DLD1 (cell line): ENCODE results near the gene REEP5.
"Not testable (repeated sequence)": the region's sequence is repeated elsewhere in the genome, so short reads cannot be mapped to it uniquely, and the experiment has no call there.

Experiments used
- in situ Hi-C: cut with HindIII; loops from 2 replicates; pipeline ENCODE4 v1.10.0; 2017; ENCODE audit warnings: low sequenced_read_pairs

The REEP5 gene

DNA sequence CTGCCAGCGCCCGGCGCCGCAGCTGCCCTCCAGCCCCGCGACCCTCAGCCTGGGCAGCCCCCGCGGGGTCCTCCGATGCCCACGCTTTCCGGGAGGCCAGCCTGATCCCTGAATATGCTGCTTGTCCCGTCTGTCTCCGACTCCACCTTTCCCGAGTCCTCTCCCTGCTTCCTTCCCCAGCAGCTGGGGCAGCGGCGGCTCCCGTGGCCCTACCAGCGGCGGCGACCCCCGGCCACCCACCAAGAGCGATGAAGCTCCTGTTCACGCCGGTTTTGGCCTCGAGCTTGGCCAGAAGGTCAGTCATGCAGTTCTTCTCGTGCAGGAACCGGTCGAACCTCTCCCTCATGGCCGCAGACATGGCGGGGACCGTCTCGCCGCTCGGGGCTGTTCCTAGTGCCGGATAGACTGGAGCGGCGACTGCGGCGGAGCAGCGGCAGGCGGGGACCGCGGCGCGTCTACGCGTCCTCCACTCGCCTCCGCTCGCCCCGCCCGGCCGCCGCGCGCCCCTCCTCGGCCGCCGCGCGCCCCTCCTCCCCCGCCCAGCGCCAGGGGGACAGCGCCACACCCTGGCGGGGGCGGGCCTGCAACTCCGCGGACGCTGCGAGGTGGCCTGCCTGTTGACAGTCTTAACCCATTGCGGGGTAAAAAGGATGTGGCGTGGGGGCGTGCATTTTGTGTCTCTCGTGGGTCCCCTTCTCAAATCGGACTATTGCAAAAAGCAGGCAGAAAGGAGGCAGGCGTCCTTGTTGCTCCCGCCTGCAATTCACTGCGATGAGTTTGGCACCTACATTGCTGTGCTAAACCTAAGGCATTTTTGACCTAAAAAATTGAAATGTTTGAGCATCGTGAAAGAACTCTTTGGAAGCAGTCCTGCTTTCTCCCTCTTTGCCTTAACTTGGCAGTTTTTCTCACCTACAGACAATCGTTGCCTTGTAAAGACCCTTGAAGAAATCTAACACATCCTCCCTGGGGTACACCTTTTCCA, at the start of gene REEP5:
Gene REEP5 (minus strand): TSS at position 395 of the 985 bp plus-strand sequence. CDS start 37 bp downstream, at position 358.
- in situ Hi-C loops, result no loop called here

GRCh38 chr5:112971276-112971675, 49.2 kb upstream of the REEP5 start:
- in situ Hi-C loops, result no loop called here

GRCh38 chr5:112968411-112969106, 46.5 kb upstream of the REEP5 start:
- in situ Hi-C loops, result no loop called here

DNA sequence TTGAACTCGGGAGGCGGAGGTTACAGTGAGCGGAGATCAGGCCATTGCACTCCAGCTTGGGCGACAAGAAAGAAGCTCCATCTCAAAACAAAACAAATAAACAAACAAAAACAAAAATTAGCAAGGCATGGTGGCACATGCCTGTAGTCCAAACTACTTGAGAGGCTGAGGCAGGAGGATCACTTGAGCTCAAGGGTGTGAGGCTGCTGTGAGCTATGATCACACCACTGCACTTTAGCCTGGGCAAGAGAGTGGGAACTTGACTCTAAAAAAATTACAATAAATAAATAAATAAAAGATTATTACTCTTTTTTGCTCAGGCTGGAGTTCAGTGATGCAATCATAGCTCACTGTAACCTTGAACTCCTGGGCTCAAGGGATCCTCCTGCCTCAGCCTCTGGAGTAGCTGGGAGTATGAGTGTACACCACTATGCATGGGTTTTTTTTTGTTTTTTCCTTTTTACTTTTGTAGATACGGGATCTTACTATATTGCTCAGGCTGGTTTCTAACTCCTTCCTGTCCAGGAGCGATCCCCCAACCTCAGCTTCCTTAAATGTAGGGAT, 45.6 kb upstream of the REEP5 start:
- in situ Hi-C loops, result no loop called here

GRCh38 chr5:112965733-112966306, 43.8 kb upstream of the REEP5 start:
- in situ Hi-C loops, result no loop called here

DNA sequence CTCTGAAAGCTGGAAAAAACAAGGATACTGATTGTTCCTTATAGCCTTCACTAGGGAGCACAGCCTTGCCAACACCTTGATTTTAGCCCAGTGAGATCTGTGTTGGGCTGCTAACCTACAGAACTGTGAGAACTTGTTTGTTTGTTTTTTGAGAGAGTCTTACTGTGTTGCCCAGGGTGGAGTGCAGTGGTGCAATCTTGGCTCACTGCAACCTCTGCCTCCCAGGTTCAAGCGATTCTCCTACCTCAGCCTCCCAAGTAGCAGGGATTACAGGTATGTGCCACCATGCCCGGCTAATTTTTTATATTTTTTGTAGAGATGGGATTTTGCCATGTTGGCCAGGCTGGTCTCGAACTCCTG, 41.3 kb upstream of the REEP5 start:
- in situ Hi-C loops, result not testable (repeated sequence)

DNA sequence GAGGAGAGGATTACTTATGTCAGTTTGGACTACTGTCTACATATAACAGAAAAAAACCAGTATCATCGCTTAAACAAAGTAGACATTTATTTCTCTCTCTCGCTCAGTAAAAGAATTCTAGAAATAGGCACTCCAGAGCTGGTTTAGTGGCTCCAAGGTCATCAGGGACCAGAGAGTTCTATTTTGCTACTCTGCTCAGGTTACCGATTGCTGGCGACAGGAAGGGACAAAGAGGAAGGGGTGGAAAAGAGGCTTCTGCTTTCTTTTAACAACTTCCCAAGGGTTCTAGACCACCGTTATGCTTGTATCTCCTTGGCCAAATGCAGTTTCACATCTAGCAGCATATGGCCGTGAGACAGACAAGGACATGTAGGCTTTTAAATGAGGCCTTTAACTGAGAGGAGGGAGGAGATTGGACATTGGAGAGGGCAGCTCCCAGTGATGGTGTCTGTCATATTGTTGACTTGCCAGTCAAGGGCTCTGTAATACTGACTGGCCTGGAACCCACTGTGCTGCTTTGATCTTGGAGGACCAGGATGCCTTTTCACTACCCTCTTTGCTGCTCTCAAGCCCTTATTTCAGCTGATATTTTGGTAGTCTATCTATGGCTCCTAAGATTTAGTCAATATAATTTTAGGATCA, 39.0 kb upstream of the REEP5 start:
- in situ Hi-C loops, result no loop called here

GRCh38 chr5:112960315-112960714, 38.3 kb upstream of the REEP5 start:
- in situ Hi-C loops, result no loop called here

DNA sequence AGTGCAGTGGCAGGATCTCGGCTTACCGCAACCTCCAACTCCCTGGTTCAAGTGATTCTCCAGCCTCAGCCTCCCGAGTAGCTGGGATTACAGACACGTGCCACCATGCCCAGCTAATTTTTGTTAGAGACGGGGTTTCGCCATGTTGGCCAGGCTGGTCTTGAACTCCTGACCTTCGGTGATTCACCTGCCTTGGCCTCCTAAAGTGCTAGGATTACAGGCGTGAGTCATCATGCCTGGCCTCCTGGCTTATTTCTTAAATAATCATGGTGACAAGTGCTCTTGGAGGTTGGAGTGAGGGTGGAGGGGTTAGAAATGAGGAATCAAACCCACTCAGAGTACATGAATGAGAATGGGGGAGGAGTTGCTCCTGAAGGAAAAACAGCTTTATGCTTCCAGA, 37.8 kb upstream of the REEP5 start:
- in situ Hi-C loops, result not testable (repeated sequence)

DNA sequence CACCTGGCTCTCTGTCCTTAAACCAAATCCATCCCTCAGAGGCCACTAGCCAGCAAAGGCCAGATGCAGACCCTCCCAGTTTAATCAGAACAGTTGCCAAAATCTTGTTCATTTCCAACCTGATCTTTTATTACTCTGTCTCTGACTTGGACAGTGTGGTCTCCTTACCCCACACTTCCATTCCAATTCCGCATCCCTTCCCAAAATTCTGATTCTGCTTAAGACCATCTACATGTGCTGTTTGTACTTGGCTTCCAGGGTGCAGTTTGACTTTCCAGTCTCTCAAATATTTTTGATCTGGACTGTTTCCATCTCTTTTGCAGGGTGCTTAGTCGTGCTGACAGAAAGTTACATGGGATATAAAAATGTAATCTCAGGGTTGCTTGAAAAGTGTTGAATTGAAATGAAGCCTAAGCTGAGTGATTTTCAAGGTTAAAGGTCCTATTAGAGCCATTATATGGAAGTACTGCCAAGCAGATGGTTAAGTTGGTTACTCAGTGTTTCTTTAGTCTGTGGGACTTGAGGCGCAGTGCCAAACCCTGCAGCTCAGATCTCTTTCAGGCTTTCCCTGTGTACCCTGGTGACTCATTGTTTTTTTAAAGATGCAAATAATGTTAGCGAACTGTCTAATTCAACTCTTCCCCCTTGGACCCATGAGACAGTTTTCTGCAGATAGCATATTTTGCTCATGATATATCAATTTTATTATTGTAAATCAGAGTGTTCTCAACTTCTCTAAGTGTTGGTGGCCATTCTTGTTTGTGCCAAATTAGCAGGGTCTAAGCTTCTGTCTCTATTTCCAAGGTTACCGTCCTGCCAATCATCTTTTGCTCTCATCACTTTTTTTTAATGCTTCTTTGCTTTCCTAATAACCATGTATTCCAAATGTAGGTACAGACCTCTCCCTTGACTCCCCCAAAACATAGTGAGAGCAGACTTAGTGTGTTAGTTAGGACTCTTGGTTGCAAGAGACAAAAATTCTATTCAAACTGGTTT, 36.4 kb upstream of the REEP5 start:
- in situ Hi-C loops, result no loop called here

GRCh38 chr5:112957036-112957808, 35.2 kb upstream of the REEP5 start:
- in situ Hi-C loops, result no loop called here

DNA sequence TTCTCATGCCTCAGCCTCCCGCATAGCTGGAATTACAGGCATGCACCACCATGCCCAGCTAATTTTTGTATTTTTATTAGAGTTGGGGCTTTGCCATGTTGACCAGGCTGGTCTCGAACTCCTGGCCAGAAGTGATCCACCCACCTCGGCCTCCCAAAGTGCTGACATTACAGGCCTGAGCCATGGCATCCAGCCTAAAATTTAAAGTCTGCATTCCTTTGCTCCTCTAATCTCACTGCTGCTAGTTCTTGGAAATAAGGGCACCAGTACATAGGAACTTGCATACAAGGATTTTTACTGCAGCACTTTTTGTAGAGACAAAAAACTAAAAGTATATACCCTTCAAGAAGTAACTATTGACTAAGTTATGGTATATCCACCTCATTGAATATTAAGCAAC, 34.6 kb upstream of the REEP5 start:
- in situ Hi-C loops, result no loop called here

DNA sequence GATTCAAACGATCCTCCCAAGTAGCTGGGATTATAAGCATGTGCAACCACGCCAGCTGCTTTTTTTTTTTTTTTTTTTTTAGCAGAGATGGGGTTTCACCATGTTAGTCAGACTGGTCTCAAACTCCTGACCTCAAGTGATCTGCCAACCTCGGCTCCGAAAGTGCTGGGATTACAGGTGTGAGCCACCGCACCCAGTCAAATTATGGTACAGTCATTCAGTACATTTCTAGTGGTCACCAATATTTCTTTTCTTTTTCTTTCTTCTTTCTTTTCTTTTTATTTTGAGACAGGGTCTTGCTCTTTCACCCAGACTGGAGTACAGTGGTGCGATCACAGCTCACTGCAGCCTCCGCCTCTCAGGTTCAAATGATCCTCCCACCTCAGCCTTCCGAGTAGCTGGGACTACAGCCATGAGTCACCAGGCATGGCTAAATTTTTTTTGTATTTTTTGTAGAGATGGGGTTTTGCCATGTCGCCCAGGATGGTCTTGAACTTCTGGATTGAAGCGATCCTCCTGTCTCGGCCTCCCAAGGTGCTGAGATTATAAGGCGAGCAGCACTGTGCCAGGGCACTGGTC, 29.2 kb upstream of the REEP5 start:
- in situ Hi-C loops, result no loop called here

- in situ Hi-C loops, result no loop called here
These were observed 26.4 kb upstream of the REEP5 start for GRCh38 chr5:112948458-112948857.

- in situ Hi-C loops, result no loop called here
These were observed 18.6 kb upstream of the REEP5 start for GRCh38 chr5:112940670-112941069.

DNA sequence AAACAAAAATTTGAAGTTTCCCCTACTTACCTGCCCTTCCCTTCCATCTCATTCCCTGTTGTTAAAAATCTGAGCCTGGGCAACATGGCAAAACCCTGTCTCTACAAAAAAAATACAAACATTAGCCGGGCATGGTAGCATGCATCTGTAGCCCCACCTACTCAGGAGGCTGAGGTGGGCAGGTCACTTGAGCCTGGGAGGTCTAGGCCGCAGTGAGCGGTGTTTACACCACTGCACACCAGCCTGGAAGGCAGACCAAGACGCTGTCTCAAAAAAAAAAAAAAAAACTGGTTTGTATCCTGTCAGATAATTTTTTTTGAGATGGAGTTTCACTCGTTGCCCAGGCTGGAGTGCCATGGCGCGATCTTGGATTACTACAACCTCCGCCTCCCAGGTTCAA, 16.3 kb upstream of the REEP5 start:
- in situ Hi-C loops, result no loop called here

DNA sequence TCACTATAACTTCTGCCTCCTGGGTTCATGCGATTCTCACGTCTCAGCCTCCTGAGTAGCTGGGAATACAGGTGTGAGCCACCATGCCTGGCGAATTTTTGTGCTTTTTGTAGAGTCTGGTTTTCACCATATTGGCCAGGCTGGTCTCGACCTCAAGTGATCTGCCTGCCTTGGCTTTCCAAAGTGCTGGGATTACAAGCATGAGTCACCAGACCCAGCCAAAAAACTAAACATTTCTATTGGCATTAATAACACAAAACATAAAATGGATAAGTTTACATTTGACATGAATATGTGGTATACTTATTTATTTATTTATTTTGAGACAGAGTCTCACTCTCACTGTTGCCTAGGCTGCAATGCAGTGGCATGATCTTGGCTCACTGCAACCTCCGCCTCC, 13.6 kb upstream of the REEP5 start:
- in situ Hi-C loops, result no loop called here

DNA sequence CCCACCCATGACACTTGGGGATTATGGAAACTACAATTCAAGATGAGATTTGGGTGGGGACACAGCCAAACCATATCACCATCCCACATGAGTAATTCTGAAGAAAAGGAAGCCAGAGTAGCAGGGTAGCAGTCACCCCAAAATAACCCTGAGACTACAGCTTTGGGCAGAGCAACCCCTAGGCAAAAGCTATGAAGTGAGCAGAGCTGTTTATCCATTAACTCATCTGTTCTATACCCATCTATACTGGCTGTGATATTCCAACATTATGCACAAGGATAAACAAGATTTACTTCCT, 12.3 kb upstream of the REEP5 start:
- in situ Hi-C loops, result no loop called here
